GM12801 (cell line): ENCODE data around the gene ADAMTSL1.

Experiments used
- TF ChIP-seq, protein P1 (sequence below): IDR thresholded peaks from one replicate; pipeline ENCODE4 v1.5.1; 2011; ENCODE audit warnings: control low read depth; ENCODE audit not compliant: insufficient read length; ENCODE audit errors: extremely low read depth

Gene ADAMTSL1

DNA sequence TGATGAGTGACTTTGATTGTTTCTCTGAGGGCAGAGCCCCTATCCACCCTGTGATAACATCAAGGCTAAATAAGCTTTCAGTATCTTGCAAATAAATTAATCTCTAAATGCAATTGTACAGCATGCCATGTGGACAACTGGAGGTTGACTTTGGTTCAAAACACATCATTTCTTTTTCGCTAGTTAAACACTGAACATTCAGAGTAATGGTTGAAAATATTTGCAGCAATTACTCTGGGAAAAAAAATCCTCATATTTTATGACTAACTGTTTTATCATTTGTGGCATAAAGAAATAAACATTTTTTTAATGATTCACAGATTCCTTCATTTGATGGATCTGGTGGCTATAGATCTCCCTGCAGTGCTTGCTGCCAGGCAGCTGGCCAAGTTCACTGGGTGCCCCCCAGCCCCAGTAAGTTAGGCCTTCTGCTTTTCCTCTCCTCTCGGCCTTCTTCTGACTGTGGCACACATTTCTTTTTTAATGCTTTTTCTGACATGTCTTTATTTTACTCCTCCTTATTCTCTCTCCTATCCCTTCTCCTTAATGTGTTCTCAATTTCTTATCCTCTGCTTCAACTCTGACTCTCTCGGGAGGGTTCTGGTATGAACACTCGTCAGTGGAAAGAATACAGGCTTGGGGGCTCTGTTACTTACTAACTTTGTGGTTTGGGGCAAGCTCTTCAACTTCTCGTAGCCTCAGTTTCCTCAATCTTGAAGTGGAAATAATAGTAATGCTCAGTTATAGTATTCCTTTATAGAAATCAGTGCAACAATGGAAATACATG, 69.6 kb downstream of the ADAMTSL1 start:
- TF ChIP-seq, protein P1, sequence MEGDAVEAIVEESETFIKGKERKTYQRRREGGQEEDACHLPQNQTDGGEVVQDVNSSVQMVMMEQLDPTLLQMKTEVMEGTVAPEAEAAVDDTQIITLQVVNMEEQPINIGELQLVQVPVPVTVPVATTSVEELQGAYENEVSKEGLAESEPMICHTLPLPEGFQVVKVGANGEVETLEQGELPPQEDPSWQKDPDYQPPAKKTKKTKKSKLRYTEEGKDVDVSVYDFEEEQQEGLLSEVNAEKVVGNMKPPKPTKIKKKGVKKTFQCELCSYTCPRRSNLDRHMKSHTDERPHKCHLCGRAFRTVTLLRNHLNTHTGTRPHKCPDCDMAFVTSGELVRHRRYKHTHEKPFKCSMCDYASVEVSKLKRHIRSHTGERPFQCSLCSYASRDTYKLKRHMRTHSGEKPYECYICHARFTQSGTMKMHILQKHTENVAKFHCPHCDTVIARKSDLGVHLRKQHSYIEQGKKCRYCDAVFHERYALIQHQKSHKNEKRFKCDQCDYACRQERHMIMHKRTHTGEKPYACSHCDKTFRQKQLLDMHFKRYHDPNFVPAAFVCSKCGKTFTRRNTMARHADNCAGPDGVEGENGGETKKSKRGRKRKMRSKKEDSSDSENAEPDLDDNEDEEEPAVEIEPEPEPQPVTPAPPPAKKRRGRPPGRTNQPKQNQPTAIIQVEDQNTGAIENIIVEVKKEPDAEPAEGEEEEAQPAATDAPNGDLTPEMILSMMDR = no peak

DNA sequence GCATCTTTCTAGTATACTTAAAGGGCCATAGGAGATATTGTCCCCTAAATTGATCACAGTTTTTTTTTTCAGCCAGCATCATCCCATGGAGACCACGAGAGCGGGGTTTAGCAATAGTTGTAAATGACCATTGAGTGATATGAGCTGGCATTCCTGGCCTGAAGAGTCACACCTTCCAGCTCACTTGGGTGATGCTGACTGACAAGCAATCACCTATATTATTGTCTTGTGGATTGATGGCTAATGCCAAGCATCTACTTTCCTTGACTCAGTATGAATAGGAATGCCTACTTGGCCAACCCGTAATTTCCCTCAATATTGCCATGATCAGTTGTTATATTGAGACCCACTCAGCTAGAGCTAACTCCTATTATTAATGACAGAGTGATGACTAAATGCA, 70.5 kb downstream of the ADAMTSL1 start:
- TF ChIP-seq, protein P1 = no peak

DNA sequence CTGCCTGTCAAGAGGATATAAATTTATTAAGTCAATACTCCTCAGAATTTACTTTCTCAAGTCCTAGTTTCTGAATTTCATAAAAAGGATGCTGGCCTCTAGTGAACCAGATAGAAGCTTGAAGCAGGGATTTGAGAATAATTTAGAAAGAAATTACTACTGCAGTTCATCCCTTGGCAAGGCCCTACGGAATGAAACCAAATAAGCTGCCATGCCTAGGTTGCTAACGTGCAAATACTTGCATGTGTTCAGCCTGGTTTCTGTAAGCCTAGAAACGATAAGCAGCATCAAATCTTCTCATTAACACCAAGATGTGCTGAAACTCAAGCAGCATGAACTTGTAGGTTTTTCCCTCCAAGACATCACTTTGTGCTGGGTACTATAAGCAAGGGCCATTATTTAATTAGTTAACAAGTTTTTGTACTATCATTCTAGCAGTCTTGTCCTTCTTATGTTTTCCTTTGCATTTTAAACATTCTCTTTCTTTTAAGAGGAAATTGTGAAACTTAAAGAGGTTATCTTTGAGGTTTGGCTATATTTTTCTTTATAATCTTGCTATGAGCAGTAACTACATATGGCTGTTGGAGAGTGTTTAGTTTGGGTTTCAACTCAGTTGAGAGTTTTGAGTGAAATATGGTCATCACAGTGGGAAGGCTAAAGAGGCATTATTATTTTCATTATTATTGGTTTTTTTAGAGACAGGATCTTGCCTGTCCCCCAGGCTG, 71.8 kb downstream of the ADAMTSL1 start:
- TF ChIP-seq, protein P1 = no peak

DNA sequence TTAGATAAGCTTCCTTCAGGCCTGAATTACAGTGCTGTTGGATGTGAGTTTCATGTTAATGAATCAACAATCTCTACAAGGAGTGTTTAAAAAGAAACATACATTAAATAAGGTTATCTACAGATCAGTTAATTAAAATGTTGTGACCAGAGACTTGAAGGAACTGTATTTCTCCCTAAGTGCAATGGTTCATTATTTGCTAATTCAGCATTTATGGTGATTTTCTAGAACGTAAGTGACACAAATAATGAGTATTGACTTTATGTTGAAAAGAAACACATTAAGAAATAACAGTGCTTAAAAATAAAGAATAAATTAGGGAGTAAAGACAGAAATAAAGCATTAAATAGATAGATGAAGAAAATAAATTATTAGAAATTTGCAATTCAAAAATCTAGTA, 74.5 kb downstream of the ADAMTSL1 start:
- TF ChIP-seq, protein P1 = no peak

DNA sequence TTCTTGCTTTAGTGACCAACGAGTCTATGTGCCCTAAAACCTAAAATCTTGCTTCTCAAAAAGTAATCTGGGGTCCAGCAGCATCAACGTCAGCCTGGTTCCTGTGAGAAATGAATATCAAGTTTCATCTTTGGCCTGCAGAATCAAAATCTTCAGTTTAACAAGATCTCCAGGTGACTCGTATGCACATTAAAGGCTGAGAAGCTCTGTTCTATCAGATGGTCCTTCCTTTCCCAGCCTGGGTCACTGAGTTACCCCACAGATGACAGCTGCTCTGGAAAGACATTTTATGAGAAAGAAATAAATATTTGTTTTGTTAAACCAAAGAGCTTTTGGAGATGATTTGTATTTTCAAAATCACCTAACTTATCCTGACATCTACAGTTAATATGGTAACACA, 75.8 kb downstream of the ADAMTSL1 start:
- TF ChIP-seq, protein P1 = no peak

DNA sequence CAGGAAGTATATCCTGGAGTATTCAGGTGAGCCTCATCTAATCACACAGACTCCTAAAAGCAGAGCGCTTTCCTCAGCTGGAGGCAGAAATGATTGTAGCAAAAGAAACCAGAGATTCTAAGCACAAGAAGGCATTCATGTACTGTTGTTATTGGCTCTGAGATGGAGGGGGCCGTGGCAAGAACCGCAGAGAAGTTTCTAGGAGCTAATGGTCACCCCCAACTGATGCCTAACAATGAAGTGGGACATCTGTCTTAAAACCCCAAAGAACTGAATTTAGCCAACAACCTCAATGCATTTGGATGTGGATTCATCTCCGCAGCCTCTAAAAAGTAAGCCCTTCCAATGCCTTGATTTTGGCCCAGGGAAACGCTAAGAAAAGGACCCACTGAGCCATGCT, 76.3 kb downstream of the ADAMTSL1 start:
- TF ChIP-seq, protein P1 = no peak

DNA sequence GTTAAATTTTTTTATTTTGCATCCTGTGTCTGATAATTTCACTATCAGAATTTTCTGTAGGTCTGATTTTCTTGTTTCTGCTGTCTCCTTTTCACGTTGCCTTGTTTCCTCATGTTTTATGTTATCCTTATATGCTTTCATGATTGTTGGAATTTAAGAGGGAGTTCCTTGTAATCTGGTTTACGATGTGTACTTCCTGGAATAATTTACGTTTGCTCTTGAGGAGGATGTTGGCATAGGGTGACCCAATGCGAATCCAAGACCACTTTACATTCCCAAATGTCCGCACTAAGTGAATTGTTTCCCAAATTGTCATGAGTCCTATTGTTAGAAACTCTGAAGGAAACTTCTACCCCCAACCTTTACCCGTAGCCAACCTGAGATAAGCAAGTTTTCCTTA, 80.3 kb downstream of the ADAMTSL1 start:
- TF ChIP-seq, protein P1 = no peak
